ENCODE results near the gene KCNIP4. TPM values are rescaled to one million over a fixed set of nuclear protein-coding genes. Genes with fewer than 3 reads are reported as not detected.

KCNIP4 gene
- total and polyA plus RNA-seq, 2 donors (not counting 3 experiments of a cell fraction or from before 2014, with no cell fraction given) = not detected

- no peak overlapping the region for H3K4me2 ChIP-seq (ENCODE audit: insufficient read depth, low read length)
- FAIRE-seq (no peak), DNase-seq (ENCODE audit: low read depth, low spot score) (no peak)
- no peak overlapping the region for H3K27ac ChIP-seq (ENCODE audit: insufficient read depth, low read depth, low read length)
- BruUV-seq (replicated peaks) = no TSS peak
- TF ChIP-seq POLR2AphosphoS5 (IDR thresholded peaks at IDR 0.05; ENCODE audit: insufficient read depth, low read depth, low read length) (no peak), JUN (IDR thresholded peaks at IDR 0.05; ENCODE audit: borderline replicate concordance, insufficient read depth, insufficient read length, low read depth) (no peak), EZH2 (IDR thresholded peaks at IDR 0.05; ENCODE audit: borderline replicate concordance, low read depth, low read length, severe bottlenecking) (no peak), POLR2A (IDR thresholded peaks at IDR 0.05; ENCODE audit: low read depth, low read length) (no peak), GATA2 (IDR thresholded peaks at IDR 0.05; ENCODE audit: insufficient read depth, insufficient read length, low read depth, low read length) (no peak), FOS (IDR thresholded peaks at IDR 0.05; ENCODE audit: borderline replicate concordance, insufficient read depth, low read length) (no peak), MYC (IDR thresholded peaks at IDR 0.05; ENCODE audit: low read depth, low read length) (no peak)
- TF ChIP-seq, protein P1, sequence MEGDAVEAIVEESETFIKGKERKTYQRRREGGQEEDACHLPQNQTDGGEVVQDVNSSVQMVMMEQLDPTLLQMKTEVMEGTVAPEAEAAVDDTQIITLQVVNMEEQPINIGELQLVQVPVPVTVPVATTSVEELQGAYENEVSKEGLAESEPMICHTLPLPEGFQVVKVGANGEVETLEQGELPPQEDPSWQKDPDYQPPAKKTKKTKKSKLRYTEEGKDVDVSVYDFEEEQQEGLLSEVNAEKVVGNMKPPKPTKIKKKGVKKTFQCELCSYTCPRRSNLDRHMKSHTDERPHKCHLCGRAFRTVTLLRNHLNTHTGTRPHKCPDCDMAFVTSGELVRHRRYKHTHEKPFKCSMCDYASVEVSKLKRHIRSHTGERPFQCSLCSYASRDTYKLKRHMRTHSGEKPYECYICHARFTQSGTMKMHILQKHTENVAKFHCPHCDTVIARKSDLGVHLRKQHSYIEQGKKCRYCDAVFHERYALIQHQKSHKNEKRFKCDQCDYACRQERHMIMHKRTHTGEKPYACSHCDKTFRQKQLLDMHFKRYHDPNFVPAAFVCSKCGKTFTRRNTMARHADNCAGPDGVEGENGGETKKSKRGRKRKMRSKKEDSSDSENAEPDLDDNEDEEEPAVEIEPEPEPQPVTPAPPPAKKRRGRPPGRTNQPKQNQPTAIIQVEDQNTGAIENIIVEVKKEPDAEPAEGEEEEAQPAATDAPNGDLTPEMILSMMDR (IDR thresholded peaks at IDR 0.05; ENCODE audit: extremely low read depth in 1 of 2, insufficient read depth in 1 of 2, low read depth in 1 of 2, low read length in 2 of 2) = no peak
- TF ChIP-seq, protein P2, sequence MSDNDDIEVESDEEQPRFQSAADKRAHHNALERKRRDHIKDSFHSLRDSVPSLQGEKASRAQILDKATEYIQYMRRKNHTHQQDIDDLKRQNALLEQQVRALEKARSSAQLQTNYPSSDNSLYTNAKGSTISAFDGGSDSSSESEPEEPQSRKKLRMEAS (IDR thresholded peaks at IDR 0.05; ENCODE audit: insufficient read depth, insufficient read length) = no peak
- ChIA-PET POLR2A (no interaction called here), CTCF (no interaction called here)
- H3K36me3 ChIP-seq (ENCODE audit: control insufficient read depth in 2 of 2, extremely low read depth in 1 of 2, insufficient read depth in 2 of 2, low read length in 2 of 2) = no peaks in the 10 kb centered on the region
- H3K4me1 ChIP-seq (ENCODE audit: control insufficient read depth, extremely low read depth, insufficient read depth, low read length) = no peaks in the 10 kb centered on the region
- H3K79me2 ChIP-seq (ENCODE audit: control insufficient read depth, insufficient read depth, low read length) = no peaks in the 10 kb centered on the region
- no peaks in the 10 kb centered on the region for H3K27me3 ChIP-seq (ENCODE audit: control insufficient read depth in 2 of 2, insufficient read depth in 2 of 2, low read length in 2 of 2)
- no peaks in the 10 kb centered on the region for H3K9me1 ChIP-seq (replicated peaks; ENCODE audit: control insufficient read depth, extremely low read depth, insufficient read depth, low read length)
- no peaks in the 10 kb centered on the region for H4K20me1 ChIP-seq (replicated peaks; ENCODE audit: control insufficient read depth, extremely low read depth, insufficient read depth, low read length)
- dilution Hi-C loops (cut with MboI; ENCODE audit: extremely low pct_ligation_motif_present, low sequenced_read_pairs) (no loop called here), intact Hi-C loops (cut with micrococcal nuclease) (no loop called here)
- H3K9ac ChIP-seq (replicated peaks; ENCODE audit: extremely low read depth, insufficient read depth, low read length) = no peak overlapping the region
- no peak overlapping the region for H3K4me3 ChIP-seq (replicated peaks in 1 of 3; ENCODE audit: insufficient read depth in 1 of 3, low read depth in 1 of 3, low read length in 3 of 3)
- no peaks in the 10 kb centered on the region for H3K9me3 ChIP-seq (replicated peaks; ENCODE audit: control insufficient read depth, insufficient read depth, low read length)
- H2AFZ ChIP-seq (ENCODE audit: low read depth, low read length) = no peak overlapping the region
Measured at GRCh38 chr4:21688596-21689265, 259.8 kb downstream of the KCNIP4 start.

All from endothelial cell of umbilical vein (primary cell).